NCI-H774 (cell line): ENCODE results near the gene IGSF9.

Experiments
- DNase-seq: peaks from one replicate; lab custom pipeline; 2025; lab: John Stamatoyannopoulos, UW

The IGSF9 gene

GRCh38 chr1:159974350-159974965 lies 29.0 kb upstream of the IGSF9 start:
- DNase-seq = no peak

GRCh38 chr1:159973350-159973940 lies 28.0 kb upstream of the IGSF9 start:
- no peak for DNase-seq

- no peak for DNase-seq
Measured at GRCh38 chr1:159972443-159973205, 27.2 kb upstream of the IGSF9 start.

GRCh38 chr1:159970932-159971342 lies 25.5 kb upstream of the IGSF9 start:
- no peak for DNase-seq

GRCh38 chr1:159968901-159969300 lies 23.5 kb upstream of the IGSF9 start:
- DNase-seq = no peak

GRCh38 chr1:159965263-159965662 lies 19.9 kb upstream of the IGSF9 start:
- no peak for DNase-seq

- DNase-seq = no peak
Measured at GRCh38 chr1:159964144-159964543, 18.7 kb upstream of the IGSF9 start.

- DNase-seq = no peak
Measured at GRCh38 chr1:159962176-159962575, 16.8 kb upstream of the IGSF9 start.

GRCh38 chr1:159961636-159962035 lies 16.2 kb upstream of the IGSF9 start:
- no peak for DNase-seq

- no peak for DNase-seq
Measured at GRCh38 chr1:159960721-159961381, 15.4 kb upstream of the IGSF9 start.

- no peak for DNase-seq
Measured at GRCh38 chr1:159959451-159959850, 14.0 kb upstream of the IGSF9 start.

GRCh38 chr1:159958719-159959380 lies 13.4 kb upstream of the IGSF9 start:
- DNase-seq = no peak

GRCh38 chr1:159957824-159958268 lies 12.4 kb upstream of the IGSF9 start:
- no peak for DNase-seq

GRCh38 chr1:159955456-159955855 lies 10.0 kb upstream of the IGSF9 start:
- DNase-seq = no peak

- no peak for DNase-seq
Measured at GRCh38 chr1:159953536-159954515, 8.4 kb upstream of the IGSF9 start, which contains the start of gene SLAMF9. SLAMF9 (minus strand) TSS chr1:159954237; CDS start chr1:159954137, 100 bp downstream.

GRCh38 chr1:159952932-159953331 lies 7.5 kb upstream of the IGSF9 start:
- no peak for DNase-seq

GRCh38 chr1:159951551-159951950 lies 6.1 kb upstream of the IGSF9 start:
- DNase-seq = no peak

- DNase-seq = no peak
Measured at GRCh38 chr1:159951016-159951415, 5.6 kb upstream of the IGSF9 start.

GRCh38 chr1:159949981-159950381 lies 4.6 kb upstream of the IGSF9 start:
- no peak for DNase-seq

- DNase-seq = no peak
Measured at GRCh38 chr1:159949123-159949522, 3.7 kb upstream of the IGSF9 start.

GRCh38 chr1:159947942-159948341 lies 2.5 kb upstream of the IGSF9 start:
- DNase-seq = no peak
